IMR-90 (cell line): ENCODE results near the gene ADGRA1. TPM values are rescaled to one million over a fixed set of nuclear protein-coding genes. Genes with fewer than 3 reads are reported as not detected.

Experiments
- ATAC-seq: fragments of 200-7000 bp; cut with Tn5 transposase; 2 replicates; pipeline ENCODE4 v1.9.1; 2020; ENCODE audit warnings: low read depth, mild to moderate bottlenecking, moderate library complexity
- BruUV-seq: library from RNA; stranded (reverse); fragments of 400-500 nt; replicated peaks from 2 replicates; lab custom pipeline; 2021; lab: Mats Ljungman, UMichigan
- CTCF ChIA-PET: fragments of 300-600 bp; formaldehyde crosslinking; extraction: SDS; loops from one replicate; lab custom pipeline; 2021; ENCODE audit warnings: antibody characterized with exemption; lab: Yijun Ruan, JAX
- POLR2A ChIA-PET: fragments of 300-600 bp; sonication (Branson Sonifier 250); formaldehyde crosslinking; loops from one replicate; lab custom pipeline; 2022; ENCODE audit warnings: antibody characterized with exemption; ENCODE audit not compliant: unreplicated experiment; lab: Charles Lee
- DNase-seq: peaks from one replicate; pipeline ENCODE4 v3.0.0; 2013
- H2AFZ ChIP-seq: replicated peaks from 2 replicates; pipeline ENCODE3; 2013; ENCODE audit warnings: low read length, mild to moderate bottlenecking; ENCODE audit not compliant: poor library complexity
- H2AK5ac ChIP-seq: 2 replicates; pipeline ENCODE4 v1.6.1; 2013; ENCODE audit warnings: low read depth, low read length, inconsistent platforms
- H2AK9ac ChIP-seq: replicated peaks from 2 replicates; pipeline ENCODE3; 2013; ENCODE audit warnings: mild to moderate bottlenecking, low read depth, low read length, moderate library complexity; ENCODE audit not compliant: poor library complexity
- H2BK120ac ChIP-seq: 2 replicates; pipeline ENCODE4 v1.6.1; 2013; ENCODE audit warnings: low read depth, low read length, inconsistent platforms
- H2BK15ac ChIP-seq: 3 replicates; pipeline ENCODE4 v1.6.1; 2013; ENCODE audit warnings: low read depth, low read length, inconsistent platforms
- H2BK20ac ChIP-seq: 2 replicates; pipeline ENCODE4 v1.6.1; 2013; ENCODE audit warnings: low read depth, mild to moderate bottlenecking, inconsistent platforms, low read length, moderate library complexity
- H2BK5ac ChIP-seq: 2 replicates; pipeline ENCODE4 v1.6.1; 2013; ENCODE audit warnings: mild to moderate bottlenecking, low read depth, low read length, inconsistent platforms; ENCODE audit not compliant: poor library complexity, severe bottlenecking
- H3K14ac ChIP-seq: replicated peaks from 2 replicates; pipeline ENCODE4 v1.6.1; 2013; ENCODE audit warnings: low read depth, low read length, inconsistent platforms
- H3K18ac ChIP-seq: 2 replicates; pipeline ENCODE4 v1.6.1; 2013; ENCODE audit warnings: low read depth, low read length, control low read depth
- H3K23ac ChIP-seq: 2 replicates; pipeline ENCODE4 v1.6.1; 2013; ENCODE audit warnings: low read depth, low read length, inconsistent platforms
- H3K27ac ChIP-seq: 2 replicates; pipeline ENCODE4 v1.5.1; 2013; ENCODE audit warnings: mild to moderate bottlenecking, control low read depth, low read length; ENCODE audit not compliant: insufficient read depth
- H3K27me3 ChIP-seq: 2 replicates; pipeline ENCODE4 v1.6.1; 2013; ENCODE audit warnings: low read length; ENCODE audit not compliant: control insufficient read depth, insufficient read depth
- H3K36me3 ChIP-seq: 2 replicates; pipeline ENCODE4 v1.6.1; 2013; ENCODE audit warnings: low read length, mixed read lengths; ENCODE audit not compliant: control insufficient read depth, insufficient read depth
- H3K4ac ChIP-seq: 2 replicates; pipeline ENCODE4 v1.6.1; 2013; ENCODE audit warnings: low read depth, low read length, inconsistent platforms
- H3K4me1 ChIP-seq: 2 replicates; pipeline ENCODE4 v1.6.1; 2013; ENCODE audit warnings: low read length, mixed read lengths; ENCODE audit not compliant: control insufficient read depth, insufficient read depth
- H3K4me2 ChIP-seq: 2 replicates; pipeline ENCODE4 v1.6.1; 2013; ENCODE audit warnings: low read depth, mild to moderate bottlenecking, control low read depth, low read length, moderate library complexity
- H3K4me3 ChIP-seq: 2 replicates; pipeline ENCODE4 v1.5.1; 2013; ENCODE audit warnings: low read depth, mild to moderate bottlenecking, control low read depth, low read length, moderate library complexity; ENCODE audit not compliant: insufficient read depth
- H3K56ac ChIP-seq: 2 replicates; pipeline ENCODE4 v1.6.1; 2013; ENCODE audit warnings: low read length, inconsistent platforms; ENCODE audit not compliant: insufficient read depth; ENCODE audit errors: extremely low read depth
- H3K79me1 ChIP-seq, 2 experiments: 2 replicates each; pipeline ENCODE4 v1.6.1; 2013; ENCODE audit warnings: low read length in 2 of 2, inconsistent platforms in 1 of 2, low read depth in 1 of 2
- H3K9ac ChIP-seq: 2 replicates; pipeline ENCODE4 v1.6.1; 2013; ENCODE audit warnings: low read depth, low read length, control low read depth
- H3K9me1 ChIP-seq: 2 replicates; pipeline ENCODE4 v1.6.1; 2013; ENCODE audit warnings: low read length, inconsistent platforms; ENCODE audit not compliant: insufficient read depth
- H3K9me3 ChIP-seq: 2 replicates; pipeline ENCODE4 v1.6.1; 2013; ENCODE audit warnings: low read length; ENCODE audit not compliant: control insufficient read depth, insufficient read depth
- H4K20me1 ChIP-seq: 2 replicates; pipeline ENCODE4 v1.6.1; 2013; ENCODE audit warnings: low read length, inconsistent platforms; ENCODE audit not compliant: insufficient read depth
- H4K5ac ChIP-seq: 2 replicates; pipeline ENCODE4 v1.6.1; 2013; ENCODE audit warnings: mild to moderate bottlenecking, low read depth, low read length, control low read depth
- H4K8ac ChIP-seq, 2 experiments: 2 replicates each; pipeline ENCODE4 v1.6.1; 2013; ENCODE audit warnings: low read depth in 2 of 2, low read length in 2 of 2, control low read depth in 1 of 2, inconsistent platforms in 1 of 2
- H4K91ac ChIP-seq: 2 replicates; pipeline ENCODE4 v1.6.1; 2013; ENCODE audit warnings: low read depth, low read length, inconsistent platforms; ENCODE audit not compliant: insufficient read depth
- CHD1 ChIP-seq: IDR thresholded peaks from 2 replicates; pipeline ENCODE4 v1.6.1; 2012; ENCODE audit warnings: low read depth, low read length, improper control_type of control experiment
- FOS ChIP-seq: fragments of 150-350 bp; IDR thresholded peaks from 2 replicates; pipeline ENCODE4 v1.6.1; 2016; ENCODE audit warnings: low read depth, low read length
- MAFK ChIP-seq: IDR thresholded peaks from 2 replicates; pipeline ENCODE4 v1.6.1; 2012; ENCODE audit warnings: low read depth, low read length, improper control_type of control experiment
- RCOR1 ChIP-seq: IDR thresholded peaks from 2 replicates; pipeline ENCODE4 v1.6.1; 2012; ENCODE audit warnings: mild to moderate bottlenecking, low read length, improper control_type of control experiment; ENCODE audit not compliant: insufficient replicate concordance
- WGBS, 2 experiments: methylation state at CpG; one replicate each; pipeline versions ENCODE4 v1.1.5 to v1.1.7; 2013; ENCODE audit warnings: missing lambda C conversion rate in 2 of 2; ENCODE audit not compliant: insufficient read length in 1 of 2; ENCODE audit errors: extremely low coverage in 2 of 2; 5-methylcytosine and 5-hydroxymethylcytosine counted together
- dilution Hi-C: fragments of 300-500 bp; cut with HindIII; formaldehyde crosslinking; loops from one replicate; pipeline ENCODE4 v1.14.3; 2018; ENCODE audit warnings: low sequenced_read_pairs; ENCODE audit not compliant: unreplicated experiment
- in situ Hi-C: fragments of 300-500 bp; cut with MboI; formaldehyde crosslinking; loops from 3 replicates; pipeline ENCODE4 v1.14.3; 2019; ENCODE audit warnings: low sequenced_read_pairs, inconsistent platforms, mixed read lengths
- intact Hi-C: fragments of 100-400 bp; cut with micrococcal nuclease; formaldehyde crosslinking; loops from 2 replicates; pipeline ENCODE4 v1.10.0; 2022
- polyA plus RNA-seq, 3 experiments: library from polyadenylated mRNA; depleted of rRNA; stranded (reverse); fragments of >200 nt; gene quantifications; 2 replicates each; pipeline ENCODE4 v1.2.3, GENCODE V29; 2012; ENCODE audit warnings: low replicate concordance in 1 of 3
- total RNA-seq: library from RNA; depleted of rRNA; stranded (reverse); fragments of >200 nt; gene quantifications from 2 replicates; pipeline ENCODE4 v1.2.3, GENCODE V29; 2012
- TF ChIP-seq, protein P1 (sequence below): fragments of 150-350 bp; IDR thresholded peaks from 2 replicates; pipeline ENCODE4 v1.6.1; 2016; ENCODE audit warnings: low read depth, mild to moderate bottlenecking, low read length, moderate library complexity, borderline replicate concordance

Gene ADGRA1
- total and polyA plus RNA-seq, 2 of the 4 experiments (the other 2 are of a cell fraction) = not detected

DNA sequence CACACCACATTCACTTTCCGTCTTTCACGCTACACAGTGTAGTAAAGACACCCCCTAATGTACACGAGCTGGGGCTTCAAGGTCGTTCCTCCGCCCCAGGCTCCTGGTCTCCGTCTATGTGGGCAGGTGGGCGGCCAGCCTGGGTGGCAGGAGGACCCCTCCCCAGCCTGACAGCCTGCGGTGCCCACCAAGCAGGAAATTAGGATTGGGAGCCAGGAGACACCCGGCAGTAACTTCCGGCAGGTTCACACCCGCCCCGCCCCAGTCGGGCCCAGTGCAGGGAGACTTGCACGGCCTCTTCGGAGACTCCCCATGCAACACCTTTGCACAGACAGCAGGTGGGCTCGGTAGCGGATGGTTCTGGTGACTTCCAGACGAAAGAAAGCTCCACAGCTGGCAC is 27.7 kb upstream of the ADGRA1 start:
- Histone ChIP-seq H4K8ac (no peak overlapping the region), H3K14ac (no peak overlapping the region), H2AFZ (no peak overlapping the region), H3K27me3 (no peaks in the 10 kb centered on the region), H3K4me2 (no peak overlapping the region), H3K36me3 (no peaks in the 10 kb centered on the region), H4K91ac (no peak overlapping the region), H3K9me1 (no peaks in the 10 kb centered on the region), H3K4me3 (no peak overlapping the region), H2BK15ac (no peak overlapping the region), H3K56ac (no peak overlapping the region), H2AK5ac (no peak overlapping the region), H3K4ac (no peak overlapping the region), H3K9ac (no peak overlapping the region), H4K20me1 (no peaks in the 10 kb centered on the region), H3K27ac (no peak overlapping the region), H2AK9ac (no peak overlapping the region), H4K5ac (no peak overlapping the region), H2BK20ac (no peak overlapping the region), H3K79me1 (no peaks in the 10 kb centered on the region), H2BK120ac (no peak overlapping the region), H3K23ac (no peak overlapping the region), H3K4me1 (no peaks in the 10 kb centered on the region), H2BK5ac (no peak overlapping the region), H3K18ac (no peak overlapping the region), H3K9me3 (no peaks in the 10 kb centered on the region; the same call in 1 of the 2 replicates)
- in situ Hi-C loops (no loop called here), intact Hi-C loops (no loop called here), dilution Hi-C loops (no loop called here)
- no TSS peak for BruUV-seq
- ChIA-PET CTCF (no interaction called here), POLR2A (no interaction called here)
- WGBS, 2 experiments = no CpG with 5 or more reads among the region's 18 CpGs
- no peak for DNase-seq
- ATAC-seq = no peak
- TF ChIP-seq, protein P1, sequence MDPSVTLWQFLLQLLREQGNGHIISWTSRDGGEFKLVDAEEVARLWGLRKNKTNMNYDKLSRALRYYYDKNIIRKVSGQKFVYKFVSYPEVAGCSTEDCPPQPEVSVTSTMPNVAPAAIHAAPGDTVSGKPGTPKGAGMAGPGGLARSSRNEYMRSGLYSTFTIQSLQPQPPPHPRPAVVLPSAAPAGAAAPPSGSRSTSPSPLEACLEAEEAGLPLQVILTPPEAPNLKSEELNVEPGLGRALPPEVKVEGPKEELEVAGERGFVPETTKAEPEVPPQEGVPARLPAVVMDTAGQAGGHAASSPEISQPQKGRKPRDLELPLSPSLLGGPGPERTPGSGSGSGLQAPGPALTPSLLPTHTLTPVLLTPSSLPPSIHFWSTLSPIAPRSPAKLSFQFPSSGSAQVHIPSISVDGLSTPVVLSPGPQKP = no peak
- TF ChIP-seq CHD1 (no peak), FOS (no peak), MAFK (no peak), RCOR1 (no peak)
